HG02938 (cell line): ENCODE measurements around the gene NCK2.
A peak's percentile ranks its signal among the peaks of the same experiment; 100 is the strongest.

Experiments used
- ATAC-seq: cut with Tn5 transposase; IDR thresholded peaks from one replicate; pipeline ENCODE4 v1.9.1; 2021; ENCODE audit warnings: mild to moderate bottlenecking, moderate library complexity; ENCODE audit not compliant: unreplicated experiment

Gene NCK2

GRCh38 chr2:105808423-105809096 is 63.8 kb downstream of the NCK2 start:
- no peak for ATAC-seq

DNA sequence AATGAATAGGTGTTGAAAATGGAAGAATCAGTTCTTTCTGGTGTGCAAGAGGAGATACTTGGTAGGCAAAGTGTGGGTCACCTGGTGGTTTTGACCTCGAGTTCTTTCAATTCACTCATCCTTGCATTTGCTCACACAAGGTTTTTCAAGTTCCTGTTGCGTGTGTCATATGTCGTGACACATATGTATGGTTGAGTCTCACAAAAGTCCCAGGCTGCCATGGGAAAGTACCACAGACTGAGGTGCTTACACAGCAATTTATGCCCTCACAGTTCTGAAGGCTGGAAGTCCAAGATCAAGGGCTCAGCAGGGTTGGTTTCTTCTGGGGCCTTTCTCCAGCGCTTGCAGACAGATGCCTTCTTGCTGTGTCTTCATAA is 64.4 kb downstream of the NCK2 start:
- no peak for ATAC-seq

DNA sequence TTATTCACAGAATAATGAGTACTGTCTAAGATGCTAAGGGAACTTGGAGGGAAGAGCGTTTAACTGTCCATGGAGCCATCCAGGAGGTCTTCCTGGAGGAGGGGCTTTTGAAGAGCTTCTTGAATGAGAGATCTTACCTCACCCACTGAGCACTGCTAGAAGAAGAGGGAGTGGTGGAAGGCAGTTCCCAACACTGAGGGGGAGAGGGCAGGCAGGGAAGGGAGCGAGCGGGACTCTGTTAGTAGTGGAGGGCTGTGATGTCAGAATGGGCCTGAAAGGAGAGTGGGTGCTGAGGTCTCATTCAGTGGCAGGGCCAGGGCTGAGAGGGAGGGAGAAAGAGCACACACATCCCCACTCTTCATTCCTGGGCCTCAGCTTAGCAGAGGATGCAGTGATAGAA is 65.0 kb downstream of the NCK2 start:
- ATAC-seq: no peak

- ATAC-seq: peak; percentile 98
Observed at GRCh38 chr2:105812180-105813044, 67.7 kb downstream of the NCK2 start.

GRCh38 chr2:105813045-105813315 is 68.3 kb downstream of the NCK2 start:
- ATAC-seq: no peak

DNA sequence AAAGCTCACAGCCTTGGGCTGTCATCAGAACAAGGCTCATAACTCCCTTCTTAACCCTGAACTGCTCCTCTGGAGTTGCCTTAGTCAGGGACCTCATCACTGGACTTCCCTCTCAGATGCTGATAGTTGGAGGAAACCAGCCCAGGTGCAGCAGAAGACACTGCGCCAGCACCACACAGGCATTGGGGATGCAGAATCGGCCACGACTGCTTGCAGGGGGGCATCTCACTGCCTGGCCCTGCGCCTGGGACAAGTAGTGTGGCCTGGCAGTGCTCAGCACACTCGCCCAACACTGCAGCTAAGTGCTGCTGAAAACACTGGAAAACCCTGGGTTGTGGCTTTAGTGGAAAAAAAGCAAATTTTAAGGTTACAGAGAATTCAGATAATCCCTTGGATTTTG is 68.7 kb downstream of the NCK2 start:
- ATAC-seq: no peak

DNA sequence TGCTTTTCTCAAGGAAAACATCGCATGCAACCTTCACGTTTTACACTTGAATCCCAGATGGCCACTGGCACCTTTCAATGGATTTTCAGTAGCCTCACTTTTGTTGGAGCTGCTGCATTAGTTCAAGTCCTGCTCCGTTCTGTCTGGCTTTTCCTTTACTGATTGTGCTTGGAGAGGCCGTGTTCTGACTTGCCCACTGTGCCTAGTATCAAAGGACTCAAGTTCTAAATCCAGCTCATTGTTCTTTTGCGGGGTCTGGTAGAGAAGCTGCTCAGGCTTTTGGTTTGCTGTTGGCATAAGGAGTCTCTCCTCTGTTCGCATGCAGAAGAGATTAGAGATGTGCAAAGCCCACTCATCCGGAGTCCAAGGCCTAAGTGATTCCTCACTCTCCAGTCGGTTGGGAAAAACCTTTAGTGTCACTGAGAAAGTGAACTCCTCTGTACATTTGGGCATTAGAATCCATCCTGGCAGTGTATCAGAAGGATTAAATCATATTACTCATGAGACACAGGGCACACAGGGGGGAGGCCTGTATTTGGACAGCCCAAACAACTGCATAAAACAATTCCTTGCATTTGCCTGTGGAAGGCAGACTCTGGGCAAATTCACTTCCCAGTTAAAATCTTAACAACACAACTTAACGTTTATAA is 69.7 kb downstream of the NCK2 start:
- ATAC-seq: no peak

DNA sequence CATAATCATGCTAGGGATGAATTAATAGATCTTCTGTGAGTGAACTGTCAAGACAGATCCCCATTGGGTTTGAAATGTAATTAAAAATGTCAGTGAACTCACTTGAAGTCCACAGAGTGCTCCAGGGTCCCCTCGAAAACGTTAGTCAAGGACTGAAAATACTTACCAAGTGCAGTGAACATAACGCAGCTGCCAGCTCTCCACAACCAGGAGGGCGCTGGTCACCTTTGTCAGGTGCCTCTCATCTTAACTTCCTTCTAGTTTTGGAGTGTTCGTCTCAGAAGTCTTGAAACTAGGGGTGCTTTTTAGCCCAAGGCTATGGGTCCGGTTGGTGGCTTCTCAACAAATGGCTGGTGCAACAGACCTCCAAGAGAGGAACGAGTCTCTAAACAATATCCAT is 70.7 kb downstream of the NCK2 start:
- no peak for ATAC-seq

DNA sequence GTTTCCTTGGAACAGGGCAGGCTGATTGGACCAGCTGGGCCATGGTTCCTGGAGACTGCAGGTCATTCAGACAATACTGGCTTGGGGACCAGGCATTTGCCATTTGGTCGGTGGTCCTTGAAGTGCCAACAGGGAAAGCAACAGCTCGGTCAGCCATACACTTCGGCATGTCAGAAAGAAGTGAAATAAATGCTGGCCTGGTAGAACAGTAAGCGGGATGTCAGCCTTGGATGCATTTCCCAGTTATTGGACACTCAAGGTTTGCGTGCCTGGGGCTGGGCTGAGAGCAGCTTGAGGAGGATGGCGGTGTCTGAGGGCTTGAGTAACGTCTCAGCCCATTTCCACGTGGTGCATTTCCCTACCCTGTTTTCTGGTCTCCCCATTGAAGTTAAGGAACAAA is 75.4 kb downstream of the NCK2 start:
- ATAC-seq: no peak

DNA sequence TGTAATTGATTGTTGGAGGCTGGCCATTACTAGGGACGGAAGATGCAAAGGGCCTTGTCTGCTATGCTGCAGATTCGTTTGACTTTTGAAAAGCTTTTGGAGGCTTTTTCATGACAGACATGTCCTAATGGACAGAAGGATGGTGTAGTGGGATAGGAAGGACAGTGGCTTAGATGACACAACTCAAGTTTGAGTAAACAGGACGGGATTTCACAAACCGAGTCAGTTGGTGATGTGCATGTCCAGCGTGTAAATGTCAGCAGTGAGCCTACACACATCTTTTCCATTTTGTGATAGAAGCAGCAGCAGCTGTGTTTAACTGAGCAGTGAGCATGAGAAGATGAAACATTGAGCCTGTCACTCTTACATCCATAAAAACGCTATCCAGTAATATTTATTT is 76.0 kb downstream of the NCK2 start:
- ATAC-seq: no peak

DNA sequence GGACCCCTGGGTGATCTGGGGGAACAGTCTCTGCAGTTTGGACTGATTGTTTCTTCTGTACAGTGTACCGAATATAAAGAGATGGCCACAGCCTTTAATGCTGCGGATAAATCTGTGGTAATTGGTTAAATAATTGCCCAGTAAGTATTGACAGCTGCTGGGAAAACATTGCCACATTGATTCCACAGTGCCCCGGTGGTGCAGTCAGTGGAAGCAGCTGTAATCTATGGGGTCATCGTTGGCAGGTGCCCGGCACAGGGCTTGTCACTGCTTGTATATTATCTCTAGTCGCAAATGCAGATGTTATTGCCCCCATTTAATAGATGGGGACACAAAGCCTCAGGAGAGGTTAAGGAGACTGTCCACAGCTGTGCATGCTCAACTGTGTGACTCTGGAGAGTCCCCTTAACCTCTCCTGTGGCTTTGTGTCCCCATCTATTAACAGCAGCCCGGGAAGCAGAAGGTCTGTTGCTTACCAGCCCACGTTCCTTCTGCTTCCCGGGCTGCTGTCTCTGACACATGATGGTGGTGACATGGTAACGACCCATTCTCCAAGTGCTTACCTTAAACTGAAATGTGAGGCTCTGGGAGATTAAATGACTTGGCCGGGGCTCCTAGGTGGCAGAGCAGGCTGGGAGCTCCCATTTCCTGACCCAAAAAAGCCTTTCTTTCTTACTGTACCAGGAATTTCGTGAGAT is 76.9 kb downstream of the NCK2 start:
- ATAC-seq: no peak

DNA sequence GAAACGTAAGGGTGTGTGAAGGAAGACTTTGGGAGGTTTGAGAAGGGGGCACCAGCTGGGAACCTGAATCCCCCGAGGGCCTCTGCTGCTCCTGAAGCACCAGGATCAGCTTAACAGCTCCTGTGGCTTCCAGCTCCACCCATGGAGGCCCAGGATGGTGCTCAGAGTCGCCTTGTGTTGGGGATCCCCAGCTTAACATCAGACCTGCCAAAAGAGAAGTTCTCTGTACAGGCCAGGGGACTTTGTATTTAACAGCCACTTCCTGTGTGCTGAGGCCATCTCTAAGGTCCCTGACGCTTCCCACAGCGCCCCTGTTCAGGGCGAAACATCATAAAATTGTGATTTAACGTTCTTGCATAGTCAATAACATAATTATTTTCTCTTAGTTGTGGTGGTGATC is 77.5 kb downstream of the NCK2 start:
- peak; percentile 71 for ATAC-seq

DNA sequence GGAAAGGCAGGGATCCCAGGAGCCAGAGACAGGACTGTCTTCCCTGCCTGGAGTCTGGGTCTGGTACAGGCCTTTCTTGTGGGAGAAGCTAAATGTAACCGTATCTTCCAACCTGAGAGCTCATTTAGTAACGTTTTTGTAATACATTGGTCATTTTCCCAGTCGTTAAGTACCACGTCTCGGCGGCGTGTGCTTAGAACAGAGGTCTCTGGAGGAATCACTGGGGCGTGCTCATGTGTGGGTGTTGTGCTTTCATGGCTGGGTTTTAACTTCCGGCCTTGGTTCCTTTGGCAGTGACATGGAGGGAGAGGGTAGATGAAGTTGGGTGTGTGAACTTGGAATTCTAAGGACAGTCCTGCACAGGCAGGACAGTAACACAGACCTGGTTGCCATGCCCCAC is 79.7 kb downstream of the NCK2 start:
- no peak for ATAC-seq

GRCh38 chr2:105827351-105828096 is 82.8 kb downstream of the NCK2 start:
- ATAC-seq: peak; percentile 56

GRCh38 chr2:105828558-105828957 is 83.8 kb downstream of the NCK2 start:
- no peak for ATAC-seq

- ATAC-seq: peak; percentile 82
Observed at GRCh38 chr2:105834931-105835330, 90.2 kb downstream of the NCK2 start.

- no peak for ATAC-seq
Observed at GRCh38 chr2:105836341-105836740, 91.6 kb downstream of the NCK2 start.

DNA sequence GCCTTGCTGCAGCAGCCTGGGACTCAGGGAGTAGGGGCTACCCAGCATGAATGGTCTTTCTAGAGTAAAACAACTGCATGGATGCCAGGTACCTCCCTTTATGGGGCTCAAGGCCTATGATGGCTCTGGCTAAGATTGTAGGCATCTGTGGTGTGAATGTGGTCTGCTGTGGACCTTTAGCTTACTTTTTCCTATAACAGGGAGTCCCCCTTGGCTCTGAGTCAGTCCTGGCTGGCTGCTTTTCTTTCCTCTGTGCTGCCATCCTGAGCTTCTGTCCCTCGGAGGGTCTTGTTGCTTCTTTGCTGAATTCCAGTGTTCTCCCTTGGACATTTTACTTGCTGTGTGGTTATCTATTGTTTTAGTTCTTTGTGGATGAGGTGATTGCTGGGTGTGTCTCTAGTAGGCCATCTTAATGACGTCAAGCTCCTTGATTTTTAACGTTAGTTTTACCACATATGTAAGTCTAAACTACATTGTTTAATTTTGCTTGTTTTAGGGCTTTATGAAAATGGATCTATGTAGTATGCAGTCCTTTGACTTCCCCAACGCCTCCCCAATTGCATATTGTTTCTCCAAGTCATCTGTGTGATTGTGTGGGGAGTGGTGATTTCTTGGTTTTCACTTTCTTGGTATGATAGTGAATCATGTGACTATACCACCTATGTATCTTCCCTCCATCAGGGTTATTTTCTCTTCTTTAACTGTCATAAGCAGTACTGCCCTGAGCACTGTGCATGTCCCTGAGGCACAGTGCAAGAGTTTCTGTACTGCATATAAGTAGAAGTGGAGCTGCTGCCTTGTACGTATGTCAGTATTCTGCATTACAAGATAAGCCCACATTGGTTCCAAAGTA is 92.4 kb downstream of the NCK2 start:
- ATAC-seq: no peak

DNA sequence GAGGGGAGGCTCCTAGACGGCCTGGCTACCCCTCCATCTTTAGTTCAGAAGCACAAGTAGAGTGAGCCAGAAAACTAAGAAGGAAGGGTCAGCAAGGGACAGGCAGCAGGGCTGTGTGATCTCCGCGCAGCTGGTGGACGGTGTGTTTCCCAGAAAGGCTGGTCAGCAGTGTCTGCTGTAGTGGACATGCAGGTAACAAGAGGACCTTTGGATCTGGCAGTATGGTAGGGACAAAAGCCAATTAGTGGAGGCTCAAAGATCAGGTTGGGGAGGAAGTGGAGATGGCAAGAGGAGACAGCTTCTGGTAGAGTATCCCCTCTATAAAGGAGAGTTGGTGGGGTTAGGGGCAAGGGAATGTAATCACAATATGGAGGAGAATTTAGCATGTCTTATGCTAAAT is 95.1 kb downstream of the NCK2 start:
- ATAC-seq: no peak

GRCh38 chr2:105840933-105841332 is 96.2 kb downstream of the NCK2 start:
- no peak for ATAC-seq
